Measurements from ENCODE around the gene SERPINB2.

DNA sequence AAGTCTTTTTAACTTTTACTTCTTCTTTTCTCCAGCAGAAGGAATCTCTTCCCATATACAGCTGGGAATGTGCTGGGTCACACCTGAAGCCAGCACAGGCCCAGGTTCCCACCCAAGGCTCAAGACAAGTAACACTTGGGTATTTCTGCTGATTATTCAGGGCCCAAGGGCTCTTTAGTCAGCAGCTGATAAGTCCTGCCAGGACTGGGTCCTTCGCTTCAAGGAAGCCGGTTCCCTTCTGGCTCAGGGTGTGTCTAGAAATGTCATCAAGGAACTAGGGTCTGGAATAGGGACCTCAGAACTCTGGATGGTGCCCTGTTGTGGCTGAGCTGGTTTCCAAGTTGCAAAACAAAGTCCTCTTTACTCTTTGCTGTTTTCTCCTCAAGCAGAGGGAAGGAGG is 27.0 kb upstream of the SERPINB2 start:
- TF ChIP-seq, protein P1, sequence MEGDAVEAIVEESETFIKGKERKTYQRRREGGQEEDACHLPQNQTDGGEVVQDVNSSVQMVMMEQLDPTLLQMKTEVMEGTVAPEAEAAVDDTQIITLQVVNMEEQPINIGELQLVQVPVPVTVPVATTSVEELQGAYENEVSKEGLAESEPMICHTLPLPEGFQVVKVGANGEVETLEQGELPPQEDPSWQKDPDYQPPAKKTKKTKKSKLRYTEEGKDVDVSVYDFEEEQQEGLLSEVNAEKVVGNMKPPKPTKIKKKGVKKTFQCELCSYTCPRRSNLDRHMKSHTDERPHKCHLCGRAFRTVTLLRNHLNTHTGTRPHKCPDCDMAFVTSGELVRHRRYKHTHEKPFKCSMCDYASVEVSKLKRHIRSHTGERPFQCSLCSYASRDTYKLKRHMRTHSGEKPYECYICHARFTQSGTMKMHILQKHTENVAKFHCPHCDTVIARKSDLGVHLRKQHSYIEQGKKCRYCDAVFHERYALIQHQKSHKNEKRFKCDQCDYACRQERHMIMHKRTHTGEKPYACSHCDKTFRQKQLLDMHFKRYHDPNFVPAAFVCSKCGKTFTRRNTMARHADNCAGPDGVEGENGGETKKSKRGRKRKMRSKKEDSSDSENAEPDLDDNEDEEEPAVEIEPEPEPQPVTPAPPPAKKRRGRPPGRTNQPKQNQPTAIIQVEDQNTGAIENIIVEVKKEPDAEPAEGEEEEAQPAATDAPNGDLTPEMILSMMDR (IDR thresholded peaks at IDR 0.05): no peak
- TF ChIP-seq POLR2AphosphoS5 (IDR thresholded peaks at IDR 0.05) (no peak), POLR2A (IDR thresholded peaks at IDR 0.05) (no peak)
